B cell (primary cell): ENCODE data around the gene FAF2.

ENCODE experiments used
- CTCF ChIP-seq: fragments of 200-600 bp; IDR thresholded peaks from one replicate; pipeline ENCODE4 v1.8.0; 2022; ENCODE audit warnings: antibody characterized with exemption, mild to moderate bottlenecking
- EZH2 ChIP-seq: IDR thresholded peaks from 2 replicates; pipeline ENCODE4 v1.6.1; 2012; ENCODE audit warnings: borderline replicate concordance, low read depth, mild to moderate bottlenecking, moderate library complexity, low read length; ENCODE audit not compliant: insufficient read depth, poor library complexity, severe bottlenecking

GRCh38 chr5:176547802-176548201, 99.6 kb downstream of the FAF2 start:
- TF ChIP-seq EZH2: no peak
- no peak for TF ChIP-seq CTCF
